GM12878 (cell line): ENCODE data around the gene NISCH. TPM values are rescaled to one million over a fixed set of nuclear protein-coding genes. Genes with fewer than 3 reads are reported as not detected.

Experiments
- ATAC-seq: fragments of 200-7000 bp; cut with Tn5 transposase; 3 replicates; pipeline ENCODE4 v1.9.1; 2020; ENCODE audit warnings: mild to moderate bottlenecking, moderate library complexity
- BruUV-seq: library from RNA; stranded (reverse); fragments of 400-500 nt; replicated peaks from 2 replicates; lab custom pipeline; 2021; lab: Mats Ljungman, UMichigan
- CTCF ChIA-PET: fragments of 300-600 bp; sonication (Branson Sonifier 250); formaldehyde crosslinking; extraction: SDS; loops from one replicate; lab custom pipeline; 2021; ENCODE audit warnings: inconsistent platforms; lab: Yijun Ruan, JAX
- POLR2A ChIA-PET: fragments of 350-600 bp; formaldehyde crosslinking; extraction: SDS; loops from one replicate; lab custom pipeline; 2021; ENCODE audit warnings: inconsistent platforms; lab: Charles Lee
- RAD21 ChIA-PET: fragments of 300-600 bp; sonication (Branson Sonifier 250); formaldehyde crosslinking; loops from one replicate; lab custom pipeline; 2023; ENCODE audit warnings: antibody characterized with exemption; ENCODE audit not compliant: unreplicated experiment; lab: Charles Lee
- SMC1A ChIA-PET: fragments of 300-600 bp; sonication (Branson Sonifier 250); formaldehyde crosslinking; loops from one replicate; lab custom pipeline; 2023; ENCODE audit not compliant: unreplicated experiment, uncharacterized antibody; lab: Charles Lee
- DNase-seq: peaks from one replicate; pipeline ENCODE4 v3.0.0-alpha.2; 2011; ENCODE audit warnings: low read depth, low spot score
- FAIRE-seq: peaks from 3 replicates; lab custom pipeline; 2011; peaks lifted over from hg19 to GRCh38; lab: Jason Lieb, UNC
- H2AFZ ChIP-seq: 2 replicates; pipeline ENCODE4 v1.6.0; 2011; ENCODE audit warnings: low read depth, low read length, control low read depth; ENCODE audit not compliant: control insufficient read depth
- H3K27ac ChIP-seq: 2 replicates; pipeline ENCODE4 v1.5.1; 2011; ENCODE audit warnings: control low read depth; ENCODE audit not compliant: control insufficient read depth, insufficient read depth
- H3K27me3 ChIP-seq, 2 experiments: replicated peaks in 1 of 2; 2 replicates each; pipeline versions ENCODE4 v1.6.0 to v1.6.1; 2011; ENCODE audit warnings: low read length in 1 of 2; ENCODE audit not compliant: control insufficient read depth in 2 of 2, insufficient read depth in 2 of 2
- H3K36me3 ChIP-seq, 2 experiments: 2 replicates each; pipeline ENCODE4 v1.5.1; 2011; ENCODE audit warnings: low read length in 1 of 2; ENCODE audit not compliant: control insufficient read depth in 2 of 2, insufficient read depth in 2 of 2
- H3K4me1 ChIP-seq: 2 replicates; pipeline ENCODE4 v1.6.1; 2011; ENCODE audit warnings: mild to moderate bottlenecking, low read length, moderate library complexity, mixed read lengths; ENCODE audit not compliant: control insufficient read depth, insufficient read depth
- H3K4me2 ChIP-seq: 2 replicates; pipeline ENCODE4 v1.6.0; 2011; ENCODE audit warnings: control low read depth; ENCODE audit not compliant: control insufficient read depth, insufficient read depth
- H3K4me3 ChIP-seq: fragments of 200-600 bp; sonication (generic); 2 replicates; pipeline ENCODE4 v1.5.1; 2016
- H3K79me2 ChIP-seq: 2 replicates; pipeline ENCODE4 v1.6.0; 2011; ENCODE audit warnings: low read length; ENCODE audit not compliant: control insufficient read depth, insufficient read depth
- H3K9ac ChIP-seq: 2 replicates; pipeline ENCODE4 v1.8.0; 2011; ENCODE audit warnings: low read length, control low read depth, mixed read lengths; ENCODE audit not compliant: control insufficient read depth, insufficient read depth
- H3K9me3 ChIP-seq: replicated peaks from 3 replicates; pipeline ENCODE4 v1.5.1; 2011; ENCODE audit warnings: mild to moderate bottlenecking, low read length; ENCODE audit not compliant: control insufficient read depth, insufficient read depth
- H4K20me1 ChIP-seq: 2 replicates; pipeline ENCODE4 v1.6.0; 2011; ENCODE audit not compliant: control insufficient read depth, insufficient read depth
- DPF2 ChIP-seq: fragments of 450-650 bp; IDR thresholded peaks from 2 replicates; pipeline ENCODE4 v1.6.1; 2017; ENCODE audit warnings: mild to moderate bottlenecking
- E2F4 ChIP-seq: IDR thresholded peaks from 2 replicates; pipeline ENCODE4 v1.6.1; 2012; ENCODE audit warnings: low read depth, low read length, improper control_type of control experiment
- EGR1 ChIP-seq, 2 experiments: IDR thresholded peaks; 1 replicate in 1 of 2; 2 replicates in 1 of 2; pipeline ENCODE4 v1.6.1; 2011 to 2012; ENCODE audit warnings: low read depth in 2 of 2, low read length in 2 of 2, borderline replicate concordance in 1 of 2, mild to moderate bottlenecking in 1 of 2, moderate library complexity in 1 of 2
- ESRRA ChIP-seq: IDR thresholded peaks from 2 replicates; pipeline ENCODE4 v1.6.1; 2012; ENCODE audit warnings: mild to moderate bottlenecking, low read length, improper control_type of control experiment
- HDAC6 ChIP-seq: fragments of 200-600 bp; sonication (generic); IDR thresholded peaks from one replicate; pipeline ENCODE4 v1.8.0; 2017; ENCODE audit warnings: antibody characterized with exemption; ENCODE audit not compliant: unreplicated experiment
- KAT2A ChIP-seq: conservative IDR thresholded peaks from 2 replicates; pipeline ENCODE4 v1.6.1; 2011; ENCODE audit warnings: low read depth, low read length; ENCODE audit not compliant: control insufficient read depth
- MTA3 ChIP-seq: IDR thresholded peaks from 2 replicates; pipeline ENCODE4 v1.6.1; 2012; ENCODE audit warnings: low read length, inconsistent platforms, borderline replicate concordance
- MXI1 ChIP-seq: fragments of 150-350 bp; IDR thresholded peaks from 2 replicates; pipeline ENCODE4 v1.6.1; 2011; ENCODE audit warnings: low read depth, mild to moderate bottlenecking, inconsistent platforms, low read length, improper control_type of control experiment
- NFXL1 ChIP-seq: fragments of 450-650 bp; IDR thresholded peaks from 2 replicates; pipeline ENCODE4 v1.6.1; 2017; ENCODE audit warnings: antibody characterized with exemption, mild to moderate bottlenecking, borderline replicate concordance
- NFYA ChIP-seq: IDR thresholded peaks from 2 replicates; pipeline ENCODE4 v1.6.1; 2011; ENCODE audit warnings: low read depth, mild to moderate bottlenecking, low read length, improper control_type of control experiment, borderline replicate concordance
- POU2F2 ChIP-seq: IDR thresholded peaks from 3 replicates; pipeline ENCODE4 v1.6.1; 2011; ENCODE audit warnings: low read depth, mild to moderate bottlenecking, low read length, borderline replicate concordance
- RBBP5 ChIP-seq: fragments of 200-600 bp; sonication (generic); conservative IDR thresholded peaks from 2 replicates; pipeline ENCODE4 v1.6.1; 2016
- RCOR1 ChIP-seq: conservative IDR thresholded peaks from 2 replicates; pipeline ENCODE4 v1.6.1; 2012; ENCODE audit warnings: low read depth, low read length, improper control_type of control experiment
- RUNX3 ChIP-seq: IDR thresholded peaks from 2 replicates; pipeline ENCODE4 v1.6.1; 2012; ENCODE audit warnings: low read length, inconsistent platforms
- SMAD5 ChIP-seq: IDR thresholded peaks from 2 replicates; pipeline ENCODE4 v1.6.1; 2016; ENCODE audit warnings: antibody characterized with exemption, low read depth
- TCF7 ChIP-seq: IDR thresholded peaks from 2 replicates; pipeline ENCODE4 v1.6.1; 2014; ENCODE audit warnings: antibody characterized with exemption, borderline replicate concordance
- USF1 ChIP-seq: IDR thresholded peaks from 2 replicates; pipeline ENCODE4 v1.6.1; 2011; ENCODE audit warnings: borderline replicate concordance, low read depth, mild to moderate bottlenecking, moderate library complexity, mixed read lengths, low read length; ENCODE audit not compliant: insufficient read depth; ENCODE audit errors: extremely low read length
- YY1 ChIP-seq: IDR thresholded peaks from 2 replicates; pipeline ENCODE4 v1.6.1; 2011; ENCODE audit warnings: low read depth, mild to moderate bottlenecking, low read length
- ZNF207 ChIP-seq: fragments of 450-650 bp; IDR thresholded peaks from 2 replicates; pipeline ENCODE4 v1.6.1; 2014; ENCODE audit warnings: antibody characterized with exemption, mild to moderate bottlenecking, borderline replicate concordance
- ZNF24 ChIP-seq: fragments of 450-650 bp; IDR thresholded peaks from 2 replicates; pipeline ENCODE4 v1.6.1; 2017; ENCODE audit warnings: antibody characterized with exemption, mild to moderate bottlenecking
- WGBS: methylation state at CpG from one replicate; pipeline ENCODE4 v1.1.6; 2016; ENCODE audit warnings: low lambda C conversion rate; ENCODE audit not compliant: insufficient replicate concordance, insufficient coverage; ENCODE audit errors: missing lambda C conversion rate; 5-methylcytosine and 5-hydroxymethylcytosine counted together
- in situ Hi-C: fragments of 300-500 bp; cut with MboI; formaldehyde crosslinking; loops from 9 replicates; pipeline ENCODE4 v1.14.3; 2018; ENCODE audit warnings: mixed read lengths
- intact Hi-C: fragments of 100-400 bp; cut with micrococcal nuclease; formaldehyde crosslinking; loops from one replicate; pipeline ENCODE4 v1.14.2; 2022; ENCODE audit not compliant: unreplicated experiment
- polyA plus RNA-seq, 11 experiments: library from polyadenylated mRNA; depleted of rRNA in 4 of 11; unstranded in 6 of 11; stranded (reverse) in 5 of 11; fragments of >200 nt; fragmentation: Nextera tagmentation in 4 of 11; fragmentation: Illumina TruSeq in 1 of 11; extraction: Ambion mirVana in 4 of 11; extraction: Trizol in 1 of 11; gene quantifications; 1 replicate in 1 of 11; 2 replicates in 10 of 11; pipeline versions ENCODE4 v1.2.1 to v1.2.3, GENCODE V29; 2011 to 2016; ENCODE audit warnings: inconsistent platforms in 2 of 11, missing spikeins in 2 of 11, low read depth in 1 of 11
- total RNA-seq, 4 experiments: library from RNA; depleted of rRNA in 3 of 4; stranded (reverse); fragments of >200 nt in 3 of 4; fragmentation: Illumina TruSeq in 1 of 4; extraction: Trizol in 1 of 4; gene quantifications; 2 replicates each; pipeline versions ENCODE4 v1.2.1 to v1.2.3, GENCODE V29; 2013 to 2021

The NISCH gene
- total and polyA plus RNA-seq, 10 of the 15 experiments (the other 5 are each of a cell fraction or from before 2014, with no cell fraction given): 0.76 to 52.5 (median 24.6) TPM

GRCh38 chr3:52444860-52445793, 10.3 kb upstream of the NISCH start, which contains the start of gene SEMA3G (continued):
- TF ChIP-seq ZNF207 (no peak), MTA3 (no peak), ESRRA (no peak), ZNF24 (no peak), NFXL1 (no peak)

- ChIA-PET POLR2A (interaction anchor here (0.8 to 1.4 kb wide), 2 partner anchors 12 to 33 kb away, joined by 4 read pairs; no protein-coding TSS in a partner anchor), CTCF (interaction anchor here (0.6 to 6.6 kb wide), 21 partner anchors 11 to 244 kb away, joined by 3 to 147 read pairs (median 4); partner anchors contain the start of genes GLYCTK and TLR9), SMC1A (interaction anchor here (0.9 to 2.7 kb wide), 11 partner anchors 8 to 221 kb away, joined by 3 to 14 read pairs (median 4); partner anchors contain the start of gene TLR9), RAD21 (interaction anchor here (1.0 to 5.8 kb wide), 9 partner anchors 18 to 444 kb away, joined by 3 to 63 read pairs (median 6); no protein-coding TSS in a partner anchor)
- H3K27ac ChIP-seq: no peak overlapping the region
- no peak for TF ChIP-seq RCOR1
- TF ChIP-seq RUNX3: no peak
- TF ChIP-seq RBBP5: no peak
- no peak for TF ChIP-seq USF1
- TF ChIP-seq HDAC6: no peak
- no peak for TF ChIP-seq YY1
- no peak for TF ChIP-seq TCF7
- no peak for TF ChIP-seq KAT2A
- TF ChIP-seq MXI1: no peak
- no peak for TF ChIP-seq POU2F2
- TF ChIP-seq NFYA: no peak
- no peak for TF ChIP-seq E2F4
- TF ChIP-seq DPF2: no peak
- no peak for TF ChIP-seq EGR1 (IDR thresholded peaks at IDR 0.05; ENCODE audit: borderline replicate concordance in 1 of 2, low read depth in 2 of 2, low read length in 2 of 2)
- TF ChIP-seq SMAD5: no peak
- intact Hi-C loops: loop anchor here (5.0 kb wide), 2 partner anchors 154 to 224 kb away; no protein-coding TSS in a partner anchor
- H3K4me1 ChIP-seq: no peaks in the 10 kb centered on the region
- no peak overlapping the region for H3K4me3 ChIP-seq
- WGBS: 58% methylated on average over 4 of the region's 4 CpGs
- no TSS peak for BruUV-seq
- ATAC-seq (no peak), DNase-seq (no peak), FAIRE-seq (no peak)
- H3K36me3 ChIP-seq: no peaks in the 10 kb centered on the region
- in situ Hi-C loops: no loop called here
- no peak overlapping the region for H2AFZ ChIP-seq
- H3K27me3 ChIP-seq: no peaks in the 10 kb centered on the region
- H3K9me3 ChIP-seq: no peaks in the 10 kb centered on the region
- H3K79me2 ChIP-seq: no peaks in the 10 kb centered on the region
- H3K4me2 ChIP-seq: no peak overlapping the region
- H3K9ac ChIP-seq: no peak overlapping the region
- H4K20me1 ChIP-seq: no peaks in the 10 kb centered on the region
Observed at GRCh38 chr3:52446042-52446441, 9.4 kb upstream of the NISCH start.
